ENCODE results near the gene SMTNL1. TPM values are rescaled to one million over a fixed set of nuclear protein-coding genes. Genes with fewer than 3 reads are reported as not detected.
A peak's percentile ranks its signal among the peaks of the same experiment; 100 is the strongest.

The SMTNL1 gene
- total and polyA plus RNA-seq, 8 donors: not detected

DNA sequence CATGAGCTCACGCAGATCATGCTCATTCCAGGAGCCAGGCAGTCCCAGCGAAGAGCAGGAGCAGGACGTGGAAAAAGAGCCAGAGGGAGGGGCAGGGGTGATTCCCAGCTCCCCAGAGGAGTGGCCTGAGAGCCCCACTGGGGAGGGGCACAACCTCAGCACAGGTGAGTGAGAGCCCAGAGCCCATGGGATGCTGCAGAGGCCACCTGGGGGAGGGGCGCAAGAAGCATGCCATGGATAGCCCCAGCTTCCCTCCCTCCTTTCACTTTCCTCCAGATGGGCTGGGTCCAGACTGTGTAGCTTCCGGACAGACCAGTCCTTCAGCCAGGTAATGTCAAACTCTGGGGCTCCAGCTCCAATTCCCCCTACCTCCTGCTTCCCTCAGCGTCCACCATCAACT, 6.2 kb downstream of the SMTNL1 start:
- FAIRE-seq (no peak), DNase-seq (no peak), ATAC-seq (peak in 1 of 4 donors; percentile 35)
- intact Hi-C loops (cut with DNase I): no loop called here
- TF ChIP-seq CTCF (IDR thresholded peaks at IDR 0.05): no peak
- Histone ChIP-seq H3K9me3 (no peaks in the 10 kb centered on the region), H3K4me3 (no peak overlapping the region), H3K4me1 (no peaks in the 10 kb centered on the region), H3K36me3 (no peaks in the 10 kb centered on the region), H3K27ac (no peak overlapping the region), H3K27me3 (no peaks in the 10 kb centered on the region)
- 34 to 44% methylated on average over 6 of the region's 6 CpGs for WGBS, 2 donors

GRCh38 chr11:57544566-57544965, 7.2 kb downstream of the SMTNL1 start:
- H3K27ac ChIP-seq: no peak overlapping the region
- FAIRE-seq (no peak), ATAC-seq (no peak), DNase-seq (no peak)
- H3K4me1 ChIP-seq: no peaks in the 10 kb centered on the region
- H3K9me3 ChIP-seq: no peaks in the 10 kb centered on the region
- no peak overlapping the region for H3K4me3 ChIP-seq
- TF ChIP-seq CTCF (IDR thresholded peaks at IDR 0.05): no peak
- no peaks in the 10 kb centered on the region for H3K27me3 ChIP-seq
- WGBS, 2 donors: 74 to 83% methylated on average over 6 of the region's 6 CpGs
- intact Hi-C loops (cut with DNase I): no loop called here
- H3K36me3 ChIP-seq: no peaks in the 10 kb centered on the region

GRCh38 chr11:57545883-57546282, 8.5 kb downstream of the SMTNL1 start:
- Histone ChIP-seq H3K27me3 (no peaks in the 10 kb centered on the region), H3K9me3 (no peaks in the 10 kb centered on the region), H3K4me1 (no peaks in the 10 kb centered on the region), H3K27ac (no peak overlapping the region), H3K36me3 (no peaks in the 10 kb centered on the region), H3K4me3 (no peak overlapping the region)
- intact Hi-C loops (cut with DNase I): no loop called here
- no peak for ATAC-seq
- peak in 1 of 6 donors; percentile 65 for DNase-seq
- 89 to 95% methylated on average over 12 to 13 of the region's 13 CpGs for WGBS, 2 donors
- no peak for FAIRE-seq
- TF ChIP-seq CTCF (IDR thresholded peaks at IDR 0.05): no peak

GRCh38 chr11:57546451-57546850, 9.1 kb downstream of the SMTNL1 start:
- ATAC-seq (no peak), FAIRE-seq (no peak), DNase-seq (no peak)
- Histone ChIP-seq H3K4me1 (no peaks in the 10 kb centered on the region), H3K27me3 (no peaks in the 10 kb centered on the region), H3K27ac (no peak overlapping the region), H3K9me3 (no peaks in the 10 kb centered on the region), H3K36me3 (no peaks in the 10 kb centered on the region), H3K4me3 (no peak overlapping the region)
- intact Hi-C loops (cut with DNase I): no loop called here
- WGBS, 2 donors: 97 to 99% methylated on average over 7 of the region's 7 CpGs
- no peak for TF ChIP-seq CTCF (IDR thresholded peaks at IDR 0.05)

DNA sequence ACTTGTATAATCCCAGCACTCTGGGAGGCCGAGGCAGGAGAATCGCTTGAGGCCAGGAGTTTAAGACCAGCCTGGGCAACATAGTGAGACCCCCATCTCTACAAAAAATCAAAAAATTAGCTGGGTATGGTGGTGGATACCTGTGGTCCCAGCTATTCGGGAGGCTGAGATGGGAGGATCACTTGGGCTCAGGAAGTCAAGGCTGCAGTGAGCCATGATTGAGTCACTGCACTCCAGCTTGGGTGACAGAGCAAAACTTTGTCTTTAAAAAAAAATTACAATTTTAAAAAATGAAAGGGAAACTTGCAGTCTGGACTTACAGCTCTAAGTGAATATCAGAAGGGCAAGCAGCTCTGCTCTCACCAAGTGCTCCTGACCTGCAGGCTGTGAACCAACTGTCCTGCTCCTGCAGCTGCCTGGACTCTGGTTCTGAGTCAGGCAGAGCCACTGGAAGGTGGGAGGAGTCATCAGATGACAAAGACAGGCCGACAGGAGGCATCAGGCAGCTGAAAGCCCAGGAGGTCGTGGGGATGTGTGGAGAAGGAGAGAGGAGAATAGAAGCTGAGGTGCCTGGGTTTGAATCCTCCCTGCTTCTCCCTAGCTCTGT, 9.6 kb downstream of the SMTNL1 start:
- Histone ChIP-seq H3K36me3 (peaks cover 0 to 2% (median 0%) of the 10 kb centered on the region in 3 donors), H3K4me3 (no peak overlapping the region), H3K27ac (no peak overlapping the region), H3K4me1 (peaks cover 0 to 4% (median 3%) of the 10 kb centered on the region in 3 donors), H3K9me3 (no peaks in the 10 kb centered on the region), H3K27me3 (no peaks in the 10 kb centered on the region)
- FAIRE-seq: no peak
- TF ChIP-seq CTCF (IDR thresholded peaks at IDR 0.05): no peak
- WGBS, 2 donors: 70 to 75% methylated on average over 5 of the region's 5 CpGs
- no peak for ATAC-seq
- DNase-seq: no peak
- intact Hi-C loops (cut with DNase I): no loop called here
